Osteocyte (in vitro differentiated cells): Measurements from ENCODE around the gene MMAA. TPM values are rescaled to one million over a fixed set of nuclear protein-coding genes. Genes with fewer than 3 reads are reported as not detected.
"Not testable (repeated sequence)": the region's sequence is repeated elsewhere in the genome, so short reads cannot be mapped to it uniquely, and the experiment has no call there.

Experiments used
- DNase-seq: peaks from one replicate; pipeline ENCODE4 v3.0.0; 2021; ENCODE audit warnings: mixed read lengths; ENCODE audit not compliant: unreplicated experiment; ENCODE audit errors: extremely low spot score
- H3K27ac Mint-ChIP-seq: one replicate; pipeline ENCODE4 v1.8.0; 2021; ENCODE audit warnings: mild to moderate bottlenecking, mixed read lengths; ENCODE audit not compliant: unreplicated experiment
- H3K27me3 Mint-ChIP-seq: one replicate; pipeline ENCODE4 v1.8.0; 2021; ENCODE audit warnings: mixed read lengths; ENCODE audit not compliant: unreplicated experiment
- H3K36me3 Mint-ChIP-seq: one replicate; pipeline ENCODE4 v1.8.0; 2021; ENCODE audit warnings: mixed read lengths; ENCODE audit not compliant: unreplicated experiment
- H3K4me1 Mint-ChIP-seq: one replicate; pipeline ENCODE4 v1.8.0; 2021; ENCODE audit warnings: mixed read lengths; ENCODE audit not compliant: unreplicated experiment
- H3K4me3 Mint-ChIP-seq: one replicate; pipeline ENCODE4 v1.8.0; 2021; ENCODE audit warnings: mild to moderate bottlenecking, moderate library complexity, mixed read lengths; ENCODE audit not compliant: unreplicated experiment
- H3K9me3 Mint-ChIP-seq: one replicate; pipeline ENCODE4 v1.8.0; 2021; ENCODE audit warnings: mixed read lengths; ENCODE audit not compliant: unreplicated experiment
- CTCF ChIP-seq: fragments of 200-600 bp; sonication (generic); IDR thresholded peaks from 2 replicates; pipeline ENCODE4 v1.5.0; 2021; ENCODE audit warnings: antibody characterized with exemption, mild to moderate bottlenecking, moderate library complexity
- total RNA-seq: library from RNA; stranded (reverse); gene quantifications from 2 replicates; pipeline ENCODE4 v1.2.1, GENCODE V29; 2021

The MMAA gene
- total RNA-seq, 1 donor from 2014 or later, result 9.9 TPM

- no peak for DNase-seq
- no peaks in the 10 kb centered on the region for H3K36me3 Mint-ChIP-seq
- no peaks in the 10 kb centered on the region for H3K27me3 Mint-ChIP-seq
- H3K9me3 Mint-ChIP-seq, result peaks cover 13% of the 10 kb centered on the region
- H3K27ac Mint-ChIP-seq, result no peak overlapping the region
- TF ChIP-seq CTCF, result no peak
- no peak overlapping the region for H3K4me3 Mint-ChIP-seq
- peaks cover 15% of the 10 kb centered on the region for H3K4me1 Mint-ChIP-seq
These were observed 61.7 kb downstream of the MMAA start for GRCh38 chr4:145680902-145681301.

- DNase-seq, result no peak
- no peak overlapping the region for H3K27ac Mint-ChIP-seq
- no peaks in the 10 kb centered on the region for H3K36me3 Mint-ChIP-seq
- H3K27me3 Mint-ChIP-seq, result no peaks in the 10 kb centered on the region
- no peak for TF ChIP-seq CTCF
- no peak overlapping the region for H3K4me3 Mint-ChIP-seq
- peaks cover 13% of the 10 kb centered on the region for H3K9me3 Mint-ChIP-seq
- H3K4me1 Mint-ChIP-seq, result peaks cover 15% of the 10 kb centered on the region
These were observed 62.3 kb downstream of the MMAA start for GRCh38 chr4:145681518-145681917.

- H3K4me3 Mint-ChIP-seq, result no peak overlapping the region
- H3K36me3 Mint-ChIP-seq, result no peaks in the 10 kb centered on the region
- no peaks in the 10 kb centered on the region for H3K27me3 Mint-ChIP-seq
- no peak for DNase-seq
- H3K9me3 Mint-ChIP-seq, result peaks cover 10% of the 10 kb centered on the region
- H3K27ac Mint-ChIP-seq, result no peak overlapping the region
- H3K4me1 Mint-ChIP-seq, result peaks cover 15% of the 10 kb centered on the region
- TF ChIP-seq CTCF, result no peak
These were observed 62.8 kb downstream of the MMAA start for GRCh38 chr4:145681956-145682355.

- no peak for DNase-seq
- TF ChIP-seq CTCF, result no peak
- Mint-ChIP-seq H3K9me3 (peaks cover 8% of the 10 kb centered on the region), H3K4me3 (no peak overlapping the region), H3K4me1 (no peaks in the 10 kb centered on the region), H3K36me3 (no peaks in the 10 kb centered on the region), H3K27ac (no peak overlapping the region), H3K27me3 (no peaks in the 10 kb centered on the region)
These were observed 67.8 kb downstream of the MMAA start for GRCh38 chr4:145686991-145687390.

GRCh38 chr4:145690610-145691009 lies 71.4 kb downstream of the MMAA start:
- no peak for TF ChIP-seq CTCF
- H3K27me3 Mint-ChIP-seq, result no peaks in the 10 kb centered on the region
- no peak for DNase-seq
- peaks cover 8% of the 10 kb centered on the region for H3K9me3 Mint-ChIP-seq
- no peaks in the 10 kb centered on the region for H3K36me3 Mint-ChIP-seq
- no peaks in the 10 kb centered on the region for H3K4me1 Mint-ChIP-seq
- no peak overlapping the region for H3K4me3 Mint-ChIP-seq
- H3K27ac Mint-ChIP-seq, result no peak overlapping the region

- H3K36me3 Mint-ChIP-seq, DNase-seq, H3K27ac Mint-ChIP-seq, H3K4me1 Mint-ChIP-seq, H3K27me3 Mint-ChIP-seq, H3K4me3 Mint-ChIP-seq, H3K9me3 Mint-ChIP-seq: not testable (repeated sequence)
These were observed 72.2 kb downstream of the MMAA start for GRCh38 chr4:145691416-145691815.
